ENCODE measurements around the gene INSYN1. TPM values are rescaled to one million over a fixed set of nuclear protein-coding genes. Genes with fewer than 3 reads are reported as not detected.
A peak's percentile ranks its signal among the peaks of the same experiment; 100 is the strongest.

Gene INSYN1
- total RNA-seq, 2 donors from 2014 or later: 17.3 to 26.0 TPM

GRCh38 chr15:73782344-73782959 lies 29.3 kb upstream of the INSYN1 start:
- WGBS: 42% methylated on average over 3 of the region's 3 CpGs
- Histone ChIP-seq H3K27me3 (replicated peaks; ENCODE audit: insufficient read depth) (no peaks in the 10 kb centered on the region), H3K9me3 (no peaks in the 10 kb centered on the region), H3K36me3 (no peaks in the 10 kb centered on the region), H3K4me3 (no peak overlapping the region), H3K27ac (no peak overlapping the region), H3K4me1 (replicated peaks) (peaks cover 5% of the 10 kb centered on the region)
- TF ChIP-seq POLR2A (IDR thresholded peaks at IDR 0.05): no peak
- no peak for DNase-seq (ENCODE audit: low spot score)
- intact Hi-C loops (cut with DNase I): no loop called here

- Histone ChIP-seq H3K4me3 (no peak overlapping the region), H3K9me3 (no peaks in the 10 kb centered on the region), H3K27me3 (replicated peaks; ENCODE audit: insufficient read depth) (no peaks in the 10 kb centered on the region), H3K27ac (no peak overlapping the region), H3K36me3 (no peaks in the 10 kb centered on the region), H3K4me1 (replicated peaks) (peaks cover 5% of the 10 kb centered on the region)
- no peak for DNase-seq (ENCODE audit: low spot score)
- intact Hi-C loops (cut with DNase I): no loop called here
- 82% methylated on average over 8 of the region's 8 CpGs for WGBS
- no peak for TF ChIP-seq POLR2AphosphoS5 (IDR thresholded peaks at IDR 0.05)
- peak in 1 of 4 experiments; percentile 22 for TF ChIP-seq CTCF (IDR thresholded peaks at IDR 0.05)
- no peak for TF ChIP-seq POLR2A (IDR thresholded peaks at IDR 0.05)
These were observed 28.1 kb upstream of the INSYN1 start for GRCh38 chr15:73781038-73781925.

GRCh38 chr15:73779974-73780373 lies 26.8 kb upstream of the INSYN1 start:
- H3K27me3 ChIP-seq (replicated peaks; ENCODE audit: insufficient read depth): no peaks in the 10 kb centered on the region
- H3K36me3 ChIP-seq: no peaks in the 10 kb centered on the region
- H3K27ac ChIP-seq: no peak overlapping the region
- intact Hi-C loops (cut with DNase I): no loop called here
- no peak for TF ChIP-seq CTCF (IDR thresholded peaks at IDR 0.05)
- TF ChIP-seq POLR2A (IDR thresholded peaks at IDR 0.05): no peak
- TF ChIP-seq POLR2AphosphoS5 (IDR thresholded peaks at IDR 0.05): no peak
- H3K4me3 ChIP-seq: no peak overlapping the region
- DNase-seq (ENCODE audit: low spot score): no peak
- WGBS: 84% methylated on average over 3 of the region's 3 CpGs
- H3K4me1 ChIP-seq (replicated peaks): no peaks in the 10 kb centered on the region
- H3K9me3 ChIP-seq: no peaks in the 10 kb centered on the region

- peak; percentile 70 for DNase-seq (ENCODE audit: low spot score)
- no peaks in the 10 kb centered on the region for H3K9me3 ChIP-seq
- TF ChIP-seq CTCF (IDR thresholded peaks at IDR 0.05) (no peak), POLR2AphosphoS5 (IDR thresholded peaks at IDR 0.05) (peak; percentile 86)
- no peak overlapping the region for H3K27ac ChIP-seq
- H3K36me3 ChIP-seq: no peaks in the 10 kb centered on the region
- no peaks in the 10 kb centered on the region for H3K4me1 ChIP-seq (replicated peaks)
- no peak overlapping the region for H3K4me3 ChIP-seq
- H3K27me3 ChIP-seq (replicated peaks; ENCODE audit: insufficient read depth): no peaks in the 10 kb centered on the region
- intact Hi-C loops (cut with DNase I): no loop called here
These were observed 24.6 kb upstream of the INSYN1 start for GRCh38 chr15:73777741-73778140.

- 75% methylated on average over 6 of the region's 6 CpGs for WGBS
- DNase-seq (ENCODE audit: low spot score): no peak
These were observed 20.3 kb upstream of the INSYN1 start for GRCh38 chr15:73773428-73773827.

More at GRCh38 chr15:73773428-73773827, 20.3 kb upstream of the INSYN1 start:
- H3K27me3 ChIP-seq (replicated peaks; ENCODE audit: insufficient read depth): no peaks in the 10 kb centered on the region
- H3K9me3 ChIP-seq: no peaks in the 10 kb centered on the region
- H3K27ac ChIP-seq: no peak overlapping the region
- H3K4me1 ChIP-seq (replicated peaks): no peaks in the 10 kb centered on the region
- no peak overlapping the region for H3K4me3 ChIP-seq
- no peaks in the 10 kb centered on the region for H3K36me3 ChIP-seq
- intact Hi-C loops (cut with DNase I): no loop called here
- TF ChIP-seq CTCF (IDR thresholded peaks at IDR 0.05) (no peak), POLR2AphosphoS5 (IDR thresholded peaks at IDR 0.05) (no peak), POLR2A (IDR thresholded peaks at IDR 0.05) (no peak)

Measured in prostate gland (tissue), 2 donors.